Thoracic aorta (tissue), 2 donors: Measurements from ENCODE around the gene ZYX. TPM values are rescaled to one million over a fixed set of nuclear protein-coding genes. Genes with fewer than 3 reads are reported as not detected.

Experiments
- ATAC-seq: fragments of 150-250 bp; one replicate; pipeline ENCODE4 v1.8.0; 2017; ENCODE audit warnings: low read depth; ENCODE audit not compliant: insufficient number of reproducible peaks, low FRiP score
- DNase-seq: peaks from one replicate; pipeline ENCODE4 v3.0.0-alpha.2; 2020; ENCODE audit warnings: low spot score
- H3K27ac ChIP-seq, 2 donors: fragments of 200-600 bp; sonication (generic); 1 replicate in 1 of 2; 2 replicates in 1 of 2; pipeline ENCODE4 v1.5.1; 2016; ENCODE audit warnings: mild to moderate bottlenecking in 2 of 2, moderate library complexity in 2 of 2
- H3K27me3 ChIP-seq: fragments of 200-600 bp; sonication (generic); replicated peaks from 2 replicates; pipeline ENCODE4 v1.6.0; 2016; ENCODE audit warnings: mild to moderate bottlenecking; ENCODE audit not compliant: insufficient read depth
- H3K36me3 ChIP-seq: fragments of 200-600 bp; sonication (generic); one replicate; pipeline ENCODE4 v1.5.1; 2016
- H3K4me1 ChIP-seq, 2 donors: fragments of 200-600 bp; sonication (generic); 1 replicate in 1 of 2; 2 replicates in 1 of 2; pipeline versions ENCODE4 v1.5.1 to v1.6.0; 2016; ENCODE audit warnings: low read depth in 2 of 2, mild to moderate bottlenecking in 1 of 2; ENCODE audit not compliant: control insufficient read depth in 1 of 2
- H3K4me3 ChIP-seq: fragments of 200-600 bp; sonication (generic); 2 replicates; pipeline ENCODE4 v1.5.1; 2016; ENCODE audit warnings: mild to moderate bottlenecking
- H3K9me3 ChIP-seq: fragments of 200-600 bp; sonication (generic); 2 replicates; pipeline ENCODE4 v1.5.1; 2016
- total RNA-seq, 2 donors: library from RNA; depleted of rRNA; stranded (reverse); fragments of >200 nt; gene quantifications; one replicate each; pipeline versions ENCODE4 v1.1.0 to v1.2.3, GENCODE V29; 2016
- TF ChIP-seq, protein P1 (sequence below): fragments of 200-600 bp; sonication (generic); IDR thresholded peaks from one replicate; pipeline ENCODE4 v1.5.1; 2019; ENCODE audit warnings: antibody characterized with exemption

The ZYX gene
- total RNA-seq, 2 donors from 2014 or later, result 234 to 287 TPM

DNA sequence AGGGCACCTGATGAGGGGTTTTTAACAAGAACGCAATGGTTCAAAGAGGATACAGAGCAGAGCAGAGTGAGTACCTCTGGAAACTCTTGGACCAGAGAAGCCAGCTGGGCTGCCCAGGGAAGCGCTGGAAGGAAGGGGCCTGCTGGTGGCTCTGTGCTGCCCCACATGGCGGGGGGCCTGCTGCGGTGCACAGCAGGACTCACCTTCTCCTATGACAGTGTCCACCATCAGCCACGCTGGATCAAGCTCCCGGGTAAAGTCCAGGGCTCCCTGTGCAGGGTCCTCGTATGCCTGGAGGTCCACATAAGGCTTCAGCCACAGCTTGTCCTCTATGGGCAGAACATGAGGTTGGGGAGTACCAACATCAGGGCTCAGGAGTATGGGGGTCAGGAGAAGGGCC, 15.0 kb downstream of the ZYX start:
- peak overlapping the region; percentile 28 to 31 for H3K27ac ChIP-seq
- no peaks in the 10 kb centered on the region for H3K27me3 ChIP-seq
- no peaks in the 10 kb centered on the region for H3K9me3 ChIP-seq
- H3K36me3 ChIP-seq, result no peaks in the 10 kb centered on the region
- peaks cover 30 to 48% of the 10 kb centered on the region in 2 donors for H3K4me1 ChIP-seq
- no peak for ATAC-seq
- H3K4me3 ChIP-seq, result no peak overlapping the region
- no peak for DNase-seq
- TF ChIP-seq, protein P1, sequence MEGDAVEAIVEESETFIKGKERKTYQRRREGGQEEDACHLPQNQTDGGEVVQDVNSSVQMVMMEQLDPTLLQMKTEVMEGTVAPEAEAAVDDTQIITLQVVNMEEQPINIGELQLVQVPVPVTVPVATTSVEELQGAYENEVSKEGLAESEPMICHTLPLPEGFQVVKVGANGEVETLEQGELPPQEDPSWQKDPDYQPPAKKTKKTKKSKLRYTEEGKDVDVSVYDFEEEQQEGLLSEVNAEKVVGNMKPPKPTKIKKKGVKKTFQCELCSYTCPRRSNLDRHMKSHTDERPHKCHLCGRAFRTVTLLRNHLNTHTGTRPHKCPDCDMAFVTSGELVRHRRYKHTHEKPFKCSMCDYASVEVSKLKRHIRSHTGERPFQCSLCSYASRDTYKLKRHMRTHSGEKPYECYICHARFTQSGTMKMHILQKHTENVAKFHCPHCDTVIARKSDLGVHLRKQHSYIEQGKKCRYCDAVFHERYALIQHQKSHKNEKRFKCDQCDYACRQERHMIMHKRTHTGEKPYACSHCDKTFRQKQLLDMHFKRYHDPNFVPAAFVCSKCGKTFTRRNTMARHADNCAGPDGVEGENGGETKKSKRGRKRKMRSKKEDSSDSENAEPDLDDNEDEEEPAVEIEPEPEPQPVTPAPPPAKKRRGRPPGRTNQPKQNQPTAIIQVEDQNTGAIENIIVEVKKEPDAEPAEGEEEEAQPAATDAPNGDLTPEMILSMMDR, result no peak

DNA sequence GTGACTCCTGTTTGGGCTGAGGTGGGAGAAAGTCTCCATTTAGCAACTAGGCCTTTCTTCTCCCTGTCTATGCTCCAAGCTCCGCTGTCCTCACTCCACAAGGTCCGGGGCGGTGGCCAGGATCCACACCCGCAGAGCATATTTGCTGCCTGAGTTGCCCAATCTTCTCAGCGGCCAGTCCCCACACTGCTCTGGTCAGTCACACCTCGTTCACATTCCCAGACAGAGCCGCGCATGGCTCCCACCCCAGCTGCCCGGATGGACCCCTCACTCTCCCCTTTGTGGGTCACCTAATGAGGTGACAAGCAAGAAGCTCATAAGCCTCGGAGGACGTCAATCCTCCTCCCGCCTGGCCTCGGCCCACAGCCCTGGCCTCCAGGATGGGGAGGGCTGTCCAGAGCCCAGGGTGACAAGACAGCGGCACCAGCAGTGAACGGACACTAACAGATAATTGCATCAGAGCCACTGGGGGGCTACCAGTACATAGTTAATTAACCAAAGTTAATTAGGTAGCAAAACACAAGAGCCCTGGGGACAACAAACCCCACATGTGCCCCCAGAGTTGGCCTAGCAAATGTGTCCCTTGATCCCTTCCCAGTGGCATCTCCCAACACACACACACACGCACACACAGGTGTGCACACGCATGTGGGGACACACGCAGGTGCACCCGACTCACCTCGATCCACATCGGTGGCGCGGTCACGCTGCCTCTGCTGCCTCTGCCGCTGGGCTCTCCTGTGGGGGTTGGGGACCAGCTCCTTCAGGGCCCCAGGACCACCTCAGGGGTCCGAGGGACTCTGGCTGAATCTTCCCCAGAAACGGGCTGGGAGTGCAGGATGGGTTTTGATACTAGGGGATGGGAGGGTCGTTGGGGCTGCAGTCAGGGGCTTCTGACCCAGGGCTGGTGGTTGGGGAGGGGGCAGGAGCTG, 15.7 kb downstream of the ZYX start:
- Histone ChIP-seq H3K27me3 (no peaks in the 10 kb centered on the region), H3K4me3 (no peak overlapping the region), H3K9me3 (no peaks in the 10 kb centered on the region), H3K36me3 (no peaks in the 10 kb centered on the region), H3K27ac (no peak overlapping the region), H3K4me1 (peaks cover 27 to 42% of the 10 kb centered on the region in 2 donors)
- TF ChIP-seq, protein P1, result no peak
- ATAC-seq (no peak), DNase-seq (no peak)

DNA sequence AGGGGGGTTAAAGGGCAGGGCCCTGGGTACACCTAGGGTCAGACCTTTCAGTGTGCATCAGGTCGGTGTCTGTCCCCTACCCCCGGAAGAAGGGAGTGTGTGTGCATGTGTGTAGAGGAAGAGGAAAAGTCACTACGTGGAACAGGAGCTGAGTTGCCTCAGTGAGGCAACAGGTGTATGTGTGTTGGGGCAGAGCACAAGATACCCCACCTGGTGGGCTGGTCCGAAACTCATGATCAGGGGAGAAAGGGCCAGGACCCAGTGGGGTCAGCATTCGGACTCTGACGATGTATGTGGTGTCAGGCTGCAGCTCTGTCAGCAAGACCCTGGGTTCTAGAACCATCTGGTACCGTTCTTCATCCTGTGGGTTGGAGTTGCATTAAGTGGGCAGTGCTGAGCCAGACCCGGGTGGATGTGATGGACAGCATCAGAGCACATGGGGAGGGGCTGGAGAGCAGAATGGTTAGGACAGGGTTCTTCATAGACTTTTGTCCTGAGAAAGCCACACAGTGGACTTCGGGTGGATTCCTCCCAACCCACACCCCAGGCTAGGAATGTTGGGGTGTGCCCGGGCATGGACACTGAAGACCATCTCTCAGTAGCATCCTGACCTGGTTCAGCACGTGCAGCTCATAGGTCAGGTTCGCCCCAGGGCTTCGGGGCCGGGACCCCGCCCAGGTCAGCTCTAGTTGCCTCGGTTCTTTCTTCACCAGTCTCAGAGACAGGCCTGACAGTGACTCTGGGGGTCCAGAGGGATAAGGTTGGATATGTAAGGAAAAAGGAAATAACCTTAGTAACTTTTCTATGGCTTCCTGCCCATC, 16.8 kb downstream of the ZYX start:
- DNase-seq (no peak), ATAC-seq (no peak)
- no peaks in the 10 kb centered on the region for H3K9me3 ChIP-seq
- H3K36me3 ChIP-seq, result no peaks in the 10 kb centered on the region
- peaks cover 20 to 32% of the 10 kb centered on the region in 2 donors for H3K4me1 ChIP-seq
- TF ChIP-seq, protein P1, result no peak
- no peaks in the 10 kb centered on the region for H3K27me3 ChIP-seq
- no peak overlapping the region for H3K27ac ChIP-seq
- no peak overlapping the region for H3K4me3 ChIP-seq

DNA sequence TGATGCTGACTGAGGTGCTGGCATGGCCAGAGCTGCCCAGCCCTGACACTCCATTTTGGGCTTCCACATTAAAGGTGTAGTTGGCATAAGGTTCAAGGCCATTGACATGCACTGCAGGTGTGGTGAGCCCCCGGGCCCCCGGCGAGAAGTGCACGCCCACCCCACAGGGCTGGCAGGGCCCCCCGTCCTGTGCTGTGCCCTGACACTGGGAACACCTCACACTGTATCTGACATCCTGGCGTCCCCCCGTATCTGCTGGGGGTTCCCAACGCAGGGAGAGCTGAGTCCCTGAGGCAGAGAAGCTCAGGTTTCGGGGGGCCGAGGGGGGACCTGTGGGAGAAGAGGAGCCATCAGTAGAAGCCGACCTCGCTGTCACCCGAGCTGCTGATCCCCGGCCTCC, 17.5 kb downstream of the ZYX start:
- ATAC-seq (no peak), DNase-seq (no peak)
- H3K4me3 ChIP-seq, result no peak overlapping the region
- TF ChIP-seq, protein P1, result no peak
- peaks cover 13 to 25% of the 10 kb centered on the region in 2 donors for H3K4me1 ChIP-seq
- H3K27me3 ChIP-seq, result no peaks in the 10 kb centered on the region
- no peak overlapping the region for H3K27ac ChIP-seq
- no peaks in the 10 kb centered on the region for H3K36me3 ChIP-seq
- H3K9me3 ChIP-seq, result no peaks in the 10 kb centered on the region

DNA sequence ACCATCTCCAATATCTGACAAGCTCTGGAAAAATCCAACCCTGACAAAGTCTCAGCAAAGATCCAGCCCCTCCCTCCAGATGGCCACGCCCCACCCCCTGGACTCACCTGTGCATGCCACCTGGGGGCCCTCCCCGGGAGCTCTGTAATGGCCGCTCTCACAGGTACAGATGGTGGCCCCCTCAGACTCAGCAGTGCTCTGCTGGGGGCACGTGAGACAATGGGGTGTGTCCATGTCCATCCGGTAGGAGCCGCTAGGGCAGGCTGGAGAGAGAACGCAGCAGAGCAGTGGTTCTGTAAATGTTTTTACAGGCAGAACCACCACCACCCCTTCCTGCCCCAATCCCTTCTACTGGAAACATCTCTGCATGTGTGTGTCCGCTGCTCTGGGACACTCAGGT, 18.0 kb downstream of the ZYX start:
- no peaks in the 10 kb centered on the region for H3K27me3 ChIP-seq
- H3K36me3 ChIP-seq, result no peaks in the 10 kb centered on the region
- H3K4me3 ChIP-seq, result no peak overlapping the region
- H3K4me1 ChIP-seq, result peaks cover 11 to 20% of the 10 kb centered on the region in 2 donors
- ATAC-seq (no peak), DNase-seq (no peak)
- TF ChIP-seq, protein P1, result no peak
- H3K27ac ChIP-seq, result no peak overlapping the region
- no peaks in the 10 kb centered on the region for H3K9me3 ChIP-seq
